DMS114 treated with DMSO at 0.1 percent for 48 hours (cell line): ENCODE measurements around the gene LSP1.

Experiments
- DNase-seq: peaks from one replicate; lab custom pipeline; 2025; ENCODE audit not compliant: unreplicated experiment; lab: John Stamatoyannopoulos, UW

The LSP1 gene

DNA sequence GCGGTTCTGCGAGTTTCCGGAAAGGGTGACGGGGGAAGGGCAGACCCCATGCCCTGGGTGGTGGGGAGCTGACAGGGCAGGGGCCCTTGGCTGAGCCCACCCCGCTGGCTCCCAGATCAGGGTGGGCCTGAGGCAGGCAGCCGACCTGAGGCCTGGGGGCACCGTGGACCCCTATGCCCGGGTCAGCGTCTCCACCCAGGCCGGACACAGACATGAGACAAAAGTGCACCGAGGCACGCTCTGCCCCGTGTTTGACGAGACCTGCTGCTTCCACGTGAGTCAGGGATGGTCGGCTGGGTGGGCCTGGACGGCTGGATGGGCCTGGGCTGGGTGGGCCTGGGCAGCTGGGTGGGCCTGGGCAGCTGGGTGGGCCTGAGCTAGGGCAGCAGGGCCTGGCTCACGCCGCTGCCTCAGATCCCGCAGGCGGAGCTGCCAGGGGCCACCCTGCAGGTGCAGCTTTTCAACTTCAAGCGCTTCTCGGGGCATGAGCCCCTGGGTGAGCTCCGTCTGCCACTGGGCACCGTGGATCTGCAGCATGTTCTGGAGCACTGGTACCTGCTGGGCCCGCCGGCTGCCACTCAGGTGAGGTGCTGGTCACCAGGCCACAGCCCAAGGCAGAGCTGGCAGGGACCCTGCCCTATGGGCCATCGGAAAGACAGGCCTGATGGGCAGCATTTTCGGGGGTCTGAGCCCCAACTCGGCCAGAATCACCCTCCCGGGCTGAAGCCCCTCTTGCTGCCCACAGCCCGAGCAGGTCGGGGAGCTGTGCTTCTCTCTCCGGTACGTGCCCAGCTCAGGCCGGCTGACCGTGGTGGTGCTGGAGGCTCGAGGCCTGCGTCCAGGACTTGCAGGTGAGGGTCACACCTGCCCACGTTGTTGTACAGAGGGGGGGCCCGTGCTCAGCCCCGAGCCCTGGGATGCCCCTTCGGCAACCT, 16.6 kb upstream of the LSP1 start:
- no peak for DNase-seq

DNA sequence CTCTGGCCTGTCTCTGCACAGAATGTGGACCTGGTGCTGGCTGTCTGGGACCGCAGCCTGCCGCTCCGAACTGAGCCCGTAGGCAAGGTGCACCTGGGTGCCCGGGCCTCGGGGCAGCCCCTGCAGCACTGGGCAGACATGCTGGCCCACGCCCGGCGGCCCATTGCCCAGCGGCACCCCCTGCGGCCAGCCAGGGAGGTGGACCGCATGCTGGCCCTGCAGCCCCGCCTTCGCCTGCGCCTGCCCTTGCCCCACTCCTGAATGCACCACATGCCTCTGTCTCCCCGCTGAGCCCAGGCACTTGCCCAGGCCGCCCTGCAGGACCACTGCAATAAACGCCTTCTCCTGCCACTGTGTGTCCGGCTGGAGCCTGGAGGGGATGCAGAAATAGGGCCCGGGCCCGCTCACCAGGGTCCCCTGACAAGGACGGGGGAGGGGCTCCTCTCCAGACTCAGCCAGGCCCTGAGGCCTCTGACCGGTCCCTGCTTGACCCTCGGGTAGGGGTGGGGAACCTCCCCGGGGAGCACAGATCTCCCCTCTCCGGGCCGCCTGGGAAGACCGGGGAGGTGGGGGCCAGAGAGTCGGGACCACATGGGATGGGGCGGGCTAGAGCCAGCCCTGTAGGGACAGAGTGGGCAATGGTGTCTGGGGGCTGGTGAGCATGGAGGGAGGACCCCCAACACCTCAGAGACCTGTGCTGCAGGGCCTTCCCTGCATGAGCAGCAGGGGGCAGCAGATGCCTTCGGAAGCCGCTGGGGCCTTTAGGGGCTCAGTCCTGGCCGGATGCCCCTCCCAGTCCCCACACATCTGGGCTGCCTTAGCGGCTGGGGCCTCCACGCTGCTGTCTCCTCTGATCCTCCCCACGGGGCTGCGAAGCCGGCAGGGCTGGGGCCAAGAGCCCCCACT, 15.5 kb upstream of the LSP1 start:
- no peak for DNase-seq

DNA sequence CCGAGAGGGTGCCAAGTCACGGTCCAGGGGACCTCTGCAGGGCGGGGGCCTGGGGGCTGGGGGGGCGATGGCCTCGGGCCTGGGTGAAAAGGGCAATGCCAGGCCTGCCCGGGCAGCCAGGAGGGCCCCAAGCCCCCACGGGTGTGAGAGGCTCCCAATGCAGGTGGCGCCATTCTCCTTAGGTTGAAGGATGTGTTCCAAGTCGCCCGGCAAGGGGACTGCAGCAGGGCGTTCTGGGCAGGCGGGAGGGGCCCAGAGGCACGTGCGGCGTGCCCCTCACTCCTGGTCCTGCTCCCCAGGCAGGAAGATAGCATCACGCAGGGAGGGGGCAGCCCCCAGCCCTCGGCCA, 14.8 kb upstream of the LSP1 start:
- no peak for DNase-seq

DNA sequence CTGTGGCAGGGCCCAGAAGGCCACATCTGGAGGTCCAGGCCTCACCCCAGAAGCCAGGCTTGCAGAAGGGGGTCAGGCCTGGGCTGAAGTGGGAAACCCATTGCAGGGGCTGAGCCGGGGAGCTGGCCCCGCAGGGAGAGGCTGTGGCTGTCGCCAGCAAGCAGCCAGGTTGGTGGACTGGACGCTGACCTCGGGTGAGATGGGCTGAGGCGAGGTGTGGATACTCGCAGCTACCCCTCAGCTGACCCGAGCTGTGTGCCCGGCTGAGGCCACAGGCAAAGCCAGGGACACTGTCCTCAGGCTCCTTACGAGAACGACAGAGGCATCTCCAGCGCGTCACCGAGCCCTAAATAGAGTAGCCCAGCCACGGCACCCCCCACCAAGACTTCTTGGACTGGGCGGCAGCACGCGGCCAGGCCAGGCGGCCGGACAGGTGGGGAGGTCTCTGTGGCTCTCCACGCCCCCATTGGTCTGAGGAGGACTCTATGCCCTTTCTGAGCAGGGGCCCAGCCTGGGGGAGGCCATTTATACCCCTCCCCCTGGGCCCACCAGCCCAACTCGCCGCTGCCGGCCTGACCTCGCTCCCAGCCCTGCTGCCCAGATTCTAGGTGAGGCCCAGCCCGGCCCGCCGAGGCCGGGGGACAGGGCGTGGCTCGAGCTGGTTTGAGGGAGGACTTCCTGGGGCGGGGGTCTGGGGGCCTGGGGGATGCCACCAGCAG, 14.3 kb upstream of the LSP1 start, which contains the start of gene TNNI2:
Gene TNNI2, plus strand, starts transcription at position 556 of the 719 bp plus-strand sequence. CDS start 716 bp downstream, outside the sequence.
- no peak for DNase-seq

DNA sequence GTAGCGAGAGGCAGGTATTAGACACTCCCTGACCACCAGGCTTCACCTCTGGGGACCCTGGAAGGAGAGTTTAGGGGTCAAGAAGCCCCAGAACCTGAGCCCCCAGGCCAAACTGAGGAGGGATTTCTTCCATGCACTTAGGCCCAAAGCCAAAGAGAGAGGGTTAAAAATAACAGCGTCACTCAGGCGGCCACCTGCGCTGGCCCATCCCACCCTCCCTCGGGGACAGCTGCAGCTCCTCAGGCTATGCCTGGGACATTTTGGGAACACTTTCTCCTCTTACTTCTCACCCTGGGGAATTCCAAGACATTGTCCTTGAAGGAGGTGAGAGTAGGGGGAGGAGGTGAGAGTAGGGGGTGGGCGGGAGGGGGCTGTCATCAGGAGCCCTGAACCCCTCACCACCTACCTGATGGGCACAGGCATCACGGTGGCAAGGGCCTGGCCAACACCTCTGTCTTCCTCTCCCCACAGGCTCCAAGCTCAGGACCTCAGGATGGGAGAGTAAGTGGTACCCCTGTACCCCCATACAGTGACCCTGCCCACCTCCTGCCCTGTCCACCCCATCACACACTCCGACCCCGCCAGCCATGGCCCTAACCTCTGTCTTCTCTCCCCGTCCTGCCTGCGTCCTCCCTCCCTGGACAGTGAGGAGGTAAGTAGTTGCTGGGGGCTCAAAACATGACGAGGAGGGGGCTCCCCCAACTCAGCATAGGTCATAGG, 13.5 kb upstream of the LSP1 start:
- no peak for DNase-seq

DNA sequence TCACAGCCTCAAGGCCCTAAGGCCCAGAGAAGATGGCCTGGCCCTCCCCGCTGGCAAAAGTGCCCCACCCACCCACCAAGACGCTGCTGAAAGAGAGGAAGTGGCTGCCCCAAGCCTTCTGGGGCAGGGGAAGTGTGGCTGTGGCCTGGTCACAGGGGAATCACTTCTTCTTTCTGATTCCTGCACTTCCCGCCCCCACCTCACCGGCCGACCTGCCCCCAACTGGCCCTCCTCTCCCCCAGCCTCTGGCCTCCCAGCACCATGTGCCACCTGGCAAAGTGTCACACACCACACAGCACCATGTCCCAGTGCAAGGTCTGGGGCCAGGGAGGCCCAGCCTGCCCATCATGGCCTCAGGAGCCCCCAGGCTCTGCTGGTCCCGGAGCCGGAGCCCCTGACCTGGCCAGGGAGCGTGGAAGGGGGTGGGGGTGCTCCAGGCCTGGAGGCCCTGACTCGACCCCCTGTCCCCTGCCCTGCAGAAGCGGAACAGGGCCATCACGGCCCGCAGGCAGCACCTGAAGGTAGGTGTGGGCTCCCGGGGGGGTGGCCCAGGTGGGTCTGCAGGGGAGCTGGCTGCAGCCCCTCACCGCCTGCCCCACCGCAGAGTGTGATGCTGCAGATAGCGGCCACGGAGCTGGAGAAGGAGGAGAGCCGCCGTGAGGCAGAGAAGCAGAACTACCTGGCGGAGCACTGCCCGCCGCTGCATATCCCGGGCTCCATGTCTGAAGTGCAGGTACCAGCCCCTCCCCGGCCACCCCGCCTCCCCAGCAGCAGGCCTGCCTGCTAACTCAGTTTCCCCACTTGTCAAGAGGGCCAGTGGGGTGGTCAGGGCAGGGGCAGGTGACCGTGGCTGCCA, 12.7 kb upstream of the LSP1 start:
- DNase-seq: no peak

DNA sequence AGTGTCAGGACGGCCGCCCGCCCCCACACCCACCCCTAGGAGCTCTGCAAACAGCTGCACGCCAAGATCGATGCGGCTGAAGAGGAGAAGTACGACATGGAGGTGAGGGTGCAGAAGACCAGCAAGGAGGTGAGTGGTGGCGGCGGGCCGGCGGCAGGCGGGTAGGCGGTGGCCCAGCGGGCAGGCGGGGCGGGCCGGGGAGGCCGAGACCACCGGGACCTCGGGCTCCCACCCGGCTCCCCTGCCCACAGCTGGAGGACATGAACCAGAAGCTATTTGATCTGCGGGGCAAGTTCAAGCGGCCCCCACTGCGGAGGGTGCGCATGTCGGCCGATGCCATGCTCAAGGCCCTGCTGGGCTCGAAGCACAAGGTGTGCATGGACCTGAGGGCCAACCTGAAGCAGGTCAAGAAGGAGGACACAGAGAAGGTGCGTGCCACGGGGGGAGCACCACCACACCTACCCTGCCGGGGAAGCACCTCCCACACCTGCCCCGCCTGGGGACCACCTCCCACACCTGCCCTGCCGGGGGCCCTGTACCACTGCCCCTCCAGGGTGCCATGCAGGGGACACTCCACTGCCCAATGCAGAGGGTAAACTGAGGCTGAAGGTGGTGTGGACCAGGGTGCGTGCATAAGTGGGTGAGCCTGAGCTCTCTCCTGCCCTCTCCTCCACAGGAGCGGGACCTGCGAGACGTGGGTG, 12.0 kb upstream of the LSP1 start:
- no peak for DNase-seq

DNA sequence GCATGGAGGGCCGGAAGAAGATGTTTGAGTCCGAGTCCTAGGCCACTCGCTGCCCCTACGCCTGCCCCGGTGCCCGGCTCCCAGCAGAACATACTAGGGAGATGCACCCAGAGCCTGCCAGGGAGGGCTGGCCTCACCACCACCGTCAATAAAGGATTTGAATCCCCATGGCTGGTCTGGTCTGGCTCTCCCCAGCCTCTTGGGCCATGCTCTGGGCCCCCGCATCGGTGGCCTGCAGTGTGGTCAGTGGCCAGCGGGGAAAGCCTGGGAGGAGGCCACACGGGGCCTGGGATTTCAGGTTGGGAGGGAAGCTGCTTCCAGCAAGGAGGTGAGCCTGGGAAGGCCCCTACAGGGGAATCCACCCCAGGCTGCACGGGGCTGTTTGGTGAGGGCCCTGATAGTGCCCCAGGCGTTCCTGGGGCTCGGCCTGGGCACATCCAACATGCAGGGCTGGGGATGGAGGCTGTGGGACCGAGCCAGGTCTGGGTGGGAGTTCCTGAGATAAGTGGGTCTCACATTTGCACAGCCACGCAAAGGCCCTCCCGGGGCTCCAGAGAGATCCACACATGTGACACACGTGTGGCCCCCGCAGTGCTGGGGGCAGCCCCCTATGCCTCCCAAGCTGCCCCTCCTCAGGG, 11.3 kb upstream of the LSP1 start:
- DNase-seq: no peak

DNA sequence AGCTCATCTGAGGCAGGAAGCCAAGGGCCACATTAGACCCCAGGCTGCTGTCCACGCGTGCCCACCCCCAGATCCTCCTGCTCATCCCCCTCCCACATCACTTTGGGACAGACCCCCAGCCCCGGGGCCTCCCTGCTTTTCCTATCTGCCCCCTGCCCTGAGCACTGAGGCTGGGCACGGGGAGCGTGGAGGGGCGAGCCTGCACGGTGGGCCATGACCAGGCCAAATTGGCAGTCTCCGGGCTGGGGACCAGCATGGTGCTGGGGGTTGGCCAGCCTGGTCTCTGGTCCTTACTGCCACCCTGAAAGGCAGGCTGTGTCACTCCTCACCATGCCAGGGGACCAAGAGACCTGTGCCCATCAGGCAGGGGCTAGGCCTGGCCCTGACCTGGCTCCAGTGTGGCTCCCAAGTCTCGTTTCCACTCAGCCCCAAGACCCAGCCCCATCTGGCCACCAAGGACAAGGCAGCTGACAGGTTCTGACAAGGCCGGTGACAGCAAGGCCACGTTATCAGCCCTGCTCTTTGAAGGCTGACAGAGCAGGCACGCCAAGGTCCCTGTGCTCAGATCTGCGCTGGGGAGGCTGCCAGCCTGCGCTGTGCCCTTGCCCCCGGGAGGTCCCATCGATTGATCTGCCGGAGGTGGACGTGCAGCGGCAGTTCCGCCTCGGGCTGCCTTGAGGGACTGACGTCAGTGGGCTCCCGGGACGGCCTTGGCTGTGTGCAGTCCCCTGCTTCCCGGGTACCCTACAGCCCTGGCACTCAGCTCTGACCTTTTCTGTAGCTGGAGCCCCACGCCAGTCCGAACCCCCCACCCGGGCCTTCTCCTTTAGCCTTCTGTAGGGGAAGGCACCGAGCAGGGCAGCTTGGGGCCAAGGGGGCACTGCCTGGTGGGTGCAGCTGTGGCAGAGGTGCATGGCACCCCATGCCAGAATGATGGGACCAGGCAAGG, 10.5 kb upstream of the LSP1 start:
- no peak for DNase-seq

DNA sequence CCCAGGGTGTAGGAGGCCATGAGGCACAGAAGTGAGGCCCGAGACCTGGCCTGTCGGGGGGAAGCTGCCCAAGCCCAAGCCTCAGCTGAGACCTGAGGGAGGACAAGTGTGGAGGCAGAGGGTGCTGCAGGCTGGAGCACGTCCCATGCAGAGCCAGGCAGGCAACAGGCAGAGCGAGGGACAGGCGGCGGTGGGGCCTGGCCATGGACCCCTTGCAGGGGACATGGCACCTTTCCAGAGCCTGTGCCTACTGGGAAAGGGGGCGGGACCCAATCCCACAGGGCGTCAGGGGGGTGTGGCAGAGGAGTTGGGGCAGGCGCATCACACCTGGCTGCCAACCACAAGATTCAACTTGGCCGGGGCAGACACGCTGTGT, 9.8 kb upstream of the LSP1 start:
- no peak for DNase-seq

DNA sequence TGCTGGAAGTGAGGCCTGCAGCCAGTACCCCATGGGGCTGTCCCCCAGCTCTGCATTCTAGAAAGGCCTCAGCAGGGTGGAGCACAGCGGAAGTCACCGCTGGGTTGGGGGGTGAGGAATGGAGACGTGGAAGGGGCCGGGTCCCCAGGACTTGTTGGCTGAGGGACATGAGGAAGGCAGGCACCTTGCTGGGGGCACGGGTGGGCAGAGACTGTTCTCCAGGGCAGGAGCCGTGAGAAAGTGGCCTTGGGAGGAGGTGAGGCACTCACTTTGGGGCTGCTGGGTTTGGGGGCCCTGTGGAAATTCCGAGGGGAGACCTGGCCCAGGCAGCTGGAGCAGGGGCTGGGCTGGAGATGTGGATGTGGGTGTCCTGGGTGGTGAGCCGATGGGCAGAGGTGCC, 9.1 kb upstream of the LSP1 start:
- DNase-seq: no peak

DNA sequence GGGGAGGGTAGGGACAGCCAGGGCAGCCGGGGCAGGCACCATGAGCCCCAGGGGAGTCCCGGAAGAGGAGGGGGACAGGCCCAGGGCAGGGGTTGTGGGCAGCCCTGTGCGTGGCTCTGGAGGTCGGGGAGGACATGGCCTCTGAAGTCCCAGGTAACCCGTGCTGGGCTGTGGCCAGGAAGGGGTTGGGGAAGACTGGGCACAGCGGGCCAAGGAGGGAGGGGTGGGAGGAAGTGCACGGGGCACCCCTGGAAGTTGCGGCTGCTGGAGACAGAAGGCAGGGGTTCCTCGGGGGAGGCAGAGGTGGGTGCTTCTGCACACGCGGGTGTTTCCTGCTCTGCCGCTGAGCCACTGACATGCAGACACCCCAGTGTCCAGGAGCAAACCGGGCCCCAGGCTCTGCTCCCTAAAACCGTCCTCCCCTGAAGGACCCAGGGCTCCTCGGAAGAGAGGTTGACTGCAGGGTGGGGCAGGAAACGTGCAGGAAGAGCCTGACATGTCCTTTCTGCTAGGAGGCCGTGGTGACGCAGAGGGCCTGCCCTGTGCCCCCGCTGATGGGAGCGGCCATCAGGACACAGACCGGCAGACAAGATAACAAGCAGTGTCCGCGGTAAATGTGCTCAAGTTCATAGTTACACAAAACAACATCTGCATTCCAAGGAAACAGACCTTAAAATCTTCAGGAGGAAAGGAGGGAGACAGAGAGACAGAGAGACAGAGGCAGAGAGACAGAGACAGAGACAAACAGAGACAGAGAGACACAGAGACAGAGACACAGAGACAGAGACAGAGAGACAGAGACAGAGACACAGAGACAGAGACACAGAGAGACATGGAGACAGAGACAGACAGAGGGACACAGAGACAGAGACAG, 8.4 kb upstream of the LSP1 start:
- DNase-seq: no peak

DNA sequence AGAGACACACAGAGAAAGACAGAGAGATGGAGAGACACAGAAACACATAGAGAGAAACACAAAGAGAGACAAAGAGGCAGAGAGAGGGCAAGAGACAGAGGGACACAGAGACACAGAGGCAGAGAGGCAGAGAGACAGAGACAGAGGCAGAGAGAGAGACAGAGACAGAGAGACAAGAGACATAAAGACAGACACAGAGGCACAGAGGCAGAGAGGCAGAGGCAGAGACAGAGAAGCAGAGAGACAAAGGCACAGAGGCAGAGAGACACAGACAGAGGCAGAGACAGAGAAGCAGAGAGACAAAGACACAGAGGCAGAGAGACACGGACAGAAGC, 7.8 kb upstream of the LSP1 start:
- no peak for DNase-seq

DNA sequence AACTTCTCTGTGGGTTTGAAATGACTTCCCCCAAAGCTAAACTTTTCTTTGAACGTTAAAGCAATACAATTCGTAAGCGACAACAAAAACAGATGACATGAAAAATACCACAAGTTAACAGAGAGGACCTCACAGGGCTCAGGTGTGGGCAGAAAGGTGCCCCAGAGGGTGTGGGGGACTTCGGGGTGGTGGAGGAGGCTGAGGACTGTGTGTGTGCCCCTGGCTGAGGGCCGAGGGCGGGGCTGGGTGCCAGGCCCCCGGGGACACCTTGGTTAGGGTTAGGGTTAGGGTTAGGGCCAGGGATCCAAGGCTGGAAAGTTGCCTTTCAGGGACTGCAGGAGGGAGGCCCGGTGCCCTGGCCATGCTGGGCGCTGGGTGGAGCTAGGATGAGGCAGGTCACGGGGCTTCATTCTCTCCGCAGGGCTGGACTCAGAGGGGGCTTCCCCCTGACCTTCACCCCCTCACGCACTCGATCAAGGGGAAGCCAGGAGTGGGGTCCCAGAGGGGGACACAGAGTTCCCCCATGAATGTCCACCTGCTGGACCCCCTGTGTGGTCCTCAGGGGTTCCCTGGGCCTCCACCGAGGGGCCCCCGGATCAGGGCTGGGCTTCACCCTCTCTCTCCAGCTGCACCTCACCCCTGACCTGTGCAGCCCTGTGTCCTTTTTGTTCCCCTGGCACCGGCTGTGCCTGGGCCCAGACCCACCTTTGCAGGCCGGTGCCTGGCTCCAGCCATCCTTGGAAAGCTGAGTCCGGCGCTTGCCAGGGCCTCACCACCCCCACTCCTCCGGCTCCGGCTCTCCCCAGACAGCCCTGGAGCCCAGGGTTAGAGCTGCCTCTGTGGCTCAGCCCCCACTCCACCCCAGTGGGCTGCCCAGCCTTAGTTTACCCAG, 7.1 kb upstream of the LSP1 start:
- DNase-seq: no peak

DNA sequence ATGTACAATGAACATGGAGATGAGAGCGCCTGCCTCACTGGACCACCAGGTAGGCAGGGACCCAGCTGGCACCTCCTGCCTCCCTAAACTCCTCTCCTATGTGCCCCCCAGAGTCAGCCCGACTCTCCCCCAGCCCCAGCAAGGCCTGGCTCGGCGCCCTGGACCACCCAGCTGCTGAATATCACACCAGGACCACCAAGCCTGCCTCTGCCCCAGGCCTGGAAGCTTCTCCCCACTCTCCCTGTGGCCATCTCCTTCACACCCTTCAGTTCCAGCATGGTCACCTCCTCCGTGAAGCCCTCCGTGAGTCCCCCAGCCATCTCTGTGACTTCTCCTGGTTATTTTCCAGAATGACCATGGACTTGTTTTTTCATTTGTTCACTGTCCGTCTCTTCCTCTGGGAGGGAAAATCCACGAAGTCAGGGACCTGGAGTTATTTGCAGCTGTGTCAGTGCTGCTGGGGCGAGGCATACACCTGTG, 6.4 kb upstream of the LSP1 start:
- no peak for DNase-seq
